GM12878 (cell line): ENCODE data around the gene RIC3.

ENCODE experiments used
- MYC ChIP-seq: IDR thresholded peaks from 2 replicates; pipeline ENCODE4 v1.6.1; 2011; ENCODE audit warnings: mild to moderate bottlenecking, low read length, moderate library complexity, inconsistent platforms; ENCODE audit not compliant: insufficient read depth, insufficient replicate concordance, insufficient read length, severe bottlenecking
- RAD21 ChIP-seq: IDR thresholded peaks from 2 replicates; pipeline ENCODE4 v1.6.1; 2011; ENCODE audit warnings: mild to moderate bottlenecking, low read depth, low read length, moderate library complexity; ENCODE audit not compliant: insufficient read depth

DNA sequence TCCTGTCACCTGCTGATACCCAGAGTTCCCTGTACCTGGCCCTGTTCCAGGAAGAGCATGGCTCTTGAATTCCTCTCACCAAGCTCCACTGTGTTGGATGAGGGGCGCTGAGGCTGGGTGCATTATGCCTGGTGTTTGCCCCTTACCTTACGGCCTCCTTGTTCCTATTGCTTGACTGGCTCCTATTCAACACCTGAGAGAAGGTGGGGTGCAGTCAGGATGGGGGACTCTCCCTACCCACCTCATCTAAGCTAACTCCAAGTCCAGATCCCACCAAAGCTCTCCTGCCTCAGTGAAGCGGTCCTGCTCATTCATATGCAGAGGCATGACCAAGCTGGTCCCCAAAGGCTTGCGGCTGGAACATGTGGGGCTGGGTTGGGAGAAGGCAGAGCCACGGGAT, 35.8 kb upstream of the RIC3 start:
- TF ChIP-seq MYC (no peak), RAD21 (no peak)
